HG03520 (cell line): ENCODE measurements around the gene HMGCLL1.

Experiments used
- ATAC-seq: cut with Tn5 transposase; IDR thresholded peaks from one replicate; pipeline ENCODE4 v1.9.1; 2021; ENCODE audit warnings: mild to moderate bottlenecking, moderate library complexity; ENCODE audit not compliant: unreplicated experiment

The HMGCLL1 gene

GRCh38 chr6:55447891-55448290 lies 131.1 kb downstream of the HMGCLL1 start:
- ATAC-seq, result no peak

DNA sequence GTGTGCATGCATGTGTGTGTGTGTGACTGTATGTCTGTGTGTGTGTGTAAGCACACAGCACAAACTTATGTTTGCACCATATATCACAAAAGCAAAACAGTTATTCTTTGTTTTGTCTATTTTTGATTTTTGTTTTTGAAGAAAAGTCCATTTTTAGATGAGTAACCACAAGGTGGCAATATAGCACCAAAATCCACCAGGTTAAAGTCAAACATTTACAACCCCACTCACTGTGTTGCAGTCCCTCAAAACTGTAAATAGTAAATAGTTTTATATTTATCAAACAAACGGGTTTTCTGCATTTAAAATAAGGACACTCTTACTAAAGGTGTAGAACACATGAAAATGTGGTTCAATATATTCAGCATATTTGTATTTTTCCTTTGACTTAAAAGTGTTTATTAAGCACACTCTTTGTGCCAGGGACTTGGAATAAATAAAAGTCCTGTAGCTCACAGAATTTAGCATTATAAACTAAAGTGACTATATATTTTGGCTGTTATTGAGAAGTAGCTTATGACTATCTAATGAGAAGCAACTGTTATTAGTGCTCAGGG lies 133.3 kb downstream of the HMGCLL1 start:
- no peak for ATAC-seq

DNA sequence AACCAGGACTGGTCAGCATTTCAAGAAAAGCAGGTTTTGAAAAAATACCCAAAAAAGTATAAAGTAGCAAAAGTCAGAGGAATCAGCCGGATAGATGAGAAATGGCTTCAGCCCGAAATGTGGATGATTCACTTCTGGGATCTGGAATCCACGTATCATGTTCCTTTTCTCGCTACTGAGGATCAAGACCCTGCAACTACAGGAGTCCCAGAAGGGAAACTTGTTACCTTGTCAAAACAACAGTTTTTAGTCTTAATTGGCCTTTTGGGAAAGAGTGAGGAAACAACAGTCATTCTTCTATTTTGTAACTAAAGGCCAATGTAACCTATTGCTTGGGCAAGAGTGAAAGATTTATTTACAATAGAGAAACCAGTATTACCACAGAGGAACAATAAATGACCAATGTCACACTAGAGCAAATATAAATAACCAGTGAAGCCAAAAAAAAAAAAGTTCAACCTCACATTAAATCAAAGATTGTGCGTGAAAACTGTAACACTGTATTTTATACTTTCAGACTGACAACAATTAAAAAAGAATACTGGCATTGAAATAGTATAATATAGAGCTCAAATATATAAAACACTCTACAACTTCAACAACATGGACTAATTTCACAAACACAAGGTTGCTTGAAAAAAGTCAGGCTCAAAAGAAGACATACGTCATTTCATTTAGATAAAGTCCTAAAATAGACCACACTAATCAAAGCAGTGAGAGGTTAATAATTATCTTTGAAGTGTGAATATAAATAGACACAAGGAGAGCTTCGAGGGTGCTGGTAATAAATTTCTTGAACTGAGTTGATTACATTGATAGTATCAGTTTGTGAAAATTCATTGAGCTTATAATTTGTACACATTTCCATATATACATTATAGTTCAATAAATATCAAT lies 135.5 kb downstream of the HMGCLL1 start:
- ATAC-seq, result no peak

DNA sequence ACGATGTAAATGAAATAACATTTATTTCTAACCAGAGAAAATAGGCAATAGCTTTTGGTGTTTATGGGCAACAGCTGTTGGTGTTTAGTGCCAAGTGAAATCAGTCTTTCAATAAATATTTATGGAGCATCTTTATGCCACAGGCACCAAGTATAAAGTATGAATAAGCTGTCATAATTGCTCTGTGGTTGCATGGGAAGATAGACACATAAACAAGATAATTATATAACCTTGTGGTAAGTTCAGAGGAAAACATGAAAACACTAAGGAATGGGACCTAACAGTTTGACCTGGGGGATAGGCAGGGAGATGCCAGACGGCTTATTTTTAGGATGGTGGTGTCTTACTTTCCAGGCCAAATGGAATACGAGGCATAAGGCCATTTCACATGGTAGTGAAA lies 140.8 kb downstream of the HMGCLL1 start:
- ATAC-seq, result no peak

- no peak for ATAC-seq
Observed at GRCh38 chr6:55437141-55437540, 141.9 kb downstream of the HMGCLL1 start.

- no peak for ATAC-seq
Observed at GRCh38 chr6:55433446-55434130, 145.4 kb downstream of the HMGCLL1 start.

- no peak for ATAC-seq
Observed at GRCh38 chr6:55423933-55424332, 155.1 kb downstream of the HMGCLL1 start.

DNA sequence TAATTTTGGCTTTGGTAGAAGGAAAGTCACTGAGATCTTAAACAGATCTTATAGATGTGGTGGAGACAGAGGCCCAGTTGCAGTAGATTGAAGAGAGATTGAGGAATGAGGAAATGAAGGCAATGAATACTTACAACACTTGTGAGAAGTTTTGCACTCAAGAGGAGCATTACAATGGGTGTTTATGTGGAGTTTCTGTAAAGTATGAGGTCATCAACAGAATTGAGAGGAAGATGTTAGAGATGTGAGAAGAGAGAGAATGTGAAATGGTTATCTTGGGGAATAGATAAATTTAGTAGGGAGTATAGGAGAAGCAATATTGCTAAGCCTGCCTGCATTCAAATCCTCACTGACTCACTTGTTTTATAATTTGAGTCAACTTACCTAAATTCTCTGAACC lies 168.3 kb downstream of the HMGCLL1 start:
- no peak for ATAC-seq

GRCh38 chr6:55405474-55406235 lies 173.3 kb downstream of the HMGCLL1 start:
- no peak for ATAC-seq

- ATAC-seq, result no peak
Observed at GRCh38 chr6:55399351-55399750, 179.6 kb downstream of the HMGCLL1 start.

- no peak for ATAC-seq
Observed at GRCh38 chr6:55397986-55398385, 181.0 kb downstream of the HMGCLL1 start.

GRCh38 chr6:55395871-55396270 lies 183.1 kb downstream of the HMGCLL1 start:
- no peak for ATAC-seq

DNA sequence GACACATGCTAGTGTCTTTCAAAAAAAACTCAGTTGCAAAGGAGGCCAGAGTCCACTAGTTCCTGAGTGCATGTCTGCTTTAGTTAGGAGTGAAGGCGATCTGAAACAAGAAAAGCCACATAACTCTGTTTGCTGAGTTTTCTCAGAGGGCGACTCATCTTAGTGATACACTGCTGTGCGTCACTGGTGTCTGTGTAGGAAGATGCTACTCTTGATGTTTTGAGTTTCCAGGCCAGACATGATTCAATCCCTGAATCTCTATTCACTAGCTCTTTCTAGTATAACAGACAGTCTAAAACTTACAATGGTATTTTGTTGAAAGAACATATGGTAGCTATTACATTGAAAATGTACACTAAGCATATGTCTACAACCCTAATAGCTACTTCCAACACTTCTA lies 190.8 kb downstream of the HMGCLL1 start:
- no peak for ATAC-seq
